Lower leg skin (tissue), 4 donors: ENCODE data around the gene MYO5A. TPM values are rescaled to one million over a fixed set of nuclear protein-coding genes. Genes with fewer than 3 reads are reported as not detected.
"Not testable (repeated sequence)": the region's sequence is repeated elsewhere in the genome, so short reads cannot be mapped to it uniquely, and the experiment has no call there.

Experiments used
- DNase-seq, 2 donors: peaks; one replicate each; pipeline ENCODE4 v3.0.0-alpha.2; 2019; ENCODE audit warnings: low spot score in 2 of 2
- H3K4me3 ChIP-seq: fragments of 200-600 bp; sonication (generic); 2 replicates; pipeline ENCODE4 v1.5.1; 2017; ENCODE audit warnings: mild to moderate bottlenecking, low read depth; ENCODE audit not compliant: poor library complexity, severe bottlenecking
- CTCF ChIP-seq, 3 donors: fragments of 450-650 bp; IDR thresholded peaks; one replicate each; pipeline ENCODE4 v1.5.1; 2016; ENCODE audit warnings: antibody characterized with exemption in 3 of 3, mild to moderate bottlenecking in 3 of 3, moderate library complexity in 2 of 3
- POLR2A ChIP-seq, 2 donors: fragments of 450-650 bp; IDR thresholded peaks; one replicate each; pipeline ENCODE4 v1.6.1; 2016 to 2017; ENCODE audit warnings: antibody characterized with exemption in 2 of 2, mild to moderate bottlenecking in 1 of 2, moderate library complexity in 1 of 2
- WGBS, 2 donors: methylation state at CpG; one replicate each; pipeline ENCODE4 v1.1.5; 2018; 5-methylcytosine and 5-hydroxymethylcytosine counted together
- intact Hi-C: fragments of 100-400 bp; cut with DNase I; formaldehyde crosslinking; loops from one replicate; pipeline ENCODE4 v1.15.0; 2023; ENCODE audit warnings: low total_unique reads
- total RNA-seq, 4 donors: library from RNA; depleted of rRNA; stranded (reverse); fragments of >200 nt; gene quantifications; one replicate each; pipeline ENCODE4 v1.1.0, GENCODE V29; 2016

MYO5A gene
- total RNA-seq, 4 donors from 2014 or later: 28.0 to 45.1 (median 37.8) TPM

- TF ChIP-seq POLR2A (IDR thresholded peaks at IDR 0.05) (no peak), CTCF (IDR thresholded peaks at IDR 0.05) (no peak)
- WGBS, 2 donors: 49 to 60% methylated on average over 5 of the region's 5 CpGs
- intact Hi-C loops: no loop called here
- DNase-seq: peak in 1 of 2 donors; percentile 42
- H3K4me3 ChIP-seq: no peak overlapping the region
Measured at GRCh38 chr15:52558196-52558595, 29.5 kb upstream of the MYO5A start.

GRCh38 chr15:52557274-52557641 lies 28.6 kb upstream of the MYO5A start:
- DNase-seq: no peak
- TF ChIP-seq POLR2A (IDR thresholded peaks at IDR 0.05) (no peak), CTCF (IDR thresholded peaks at IDR 0.05) (no peak)
- intact Hi-C loops: no loop called here
- H3K4me3 ChIP-seq: no peak overlapping the region

- no peak for DNase-seq
- 87 to 88% methylated on average over 3 of the region's 3 CpGs for WGBS, 2 donors
- intact Hi-C loops: no loop called here
- TF ChIP-seq CTCF (IDR thresholded peaks at IDR 0.05) (no peak), POLR2A (IDR thresholded peaks at IDR 0.05) (no peak)
- no peak overlapping the region for H3K4me3 ChIP-seq
Measured at GRCh38 chr15:52556524-52557273, 28.0 kb upstream of the MYO5A start.

- TF ChIP-seq POLR2A (IDR thresholded peaks at IDR 0.05) (no peak), CTCF (IDR thresholded peaks at IDR 0.05) (no peak)
- intact Hi-C loops: no loop called here
Measured at GRCh38 chr15:52552303-52552702, 23.6 kb upstream of the MYO5A start.

GRCh38 chr15:52551762-52552161 lies 23.1 kb upstream of the MYO5A start:
- intact Hi-C loops: no loop called here
- TF ChIP-seq POLR2A (IDR thresholded peaks at IDR 0.05) (no peak), CTCF (IDR thresholded peaks at IDR 0.05) (no peak)
- H3K4me3 ChIP-seq: no peak overlapping the region
- 84 to 89% methylated on average over 6 of the region's 6 CpGs for WGBS, 2 donors
- DNase-seq: no peak

More at GRCh38 chr15:52552303-52552702, 23.6 kb upstream of the MYO5A start:
- no peak for DNase-seq
- H3K4me3 ChIP-seq: no peak overlapping the region
- WGBS, 2 donors: 63 to 89% methylated on average over 2 of the region's 2 CpGs

GRCh38 chr15:52551186-52551585 lies 22.5 kb upstream of the MYO5A start:
- intact Hi-C loops: not testable (repeated sequence)

More at GRCh38 chr15:52551186-52551585, 22.5 kb upstream of the MYO5A start:
- WGBS, 2 donors: 82 to 97% methylated on average over 1 of the region's 1 CpG
- not testable (repeated sequence) for H3K4me3 ChIP-seq, DNase-seq
